Right lobe of liver (tissue), 4 donors: Measurements from ENCODE around the gene C3orf52.

ENCODE experiments used
- CTCF ChIP-seq, 4 donors: fragments of 200-600 bp in 3 of 4; fragments of 450-650 bp in 1 of 4; IDR thresholded peaks; one replicate each; pipeline versions ENCODE4 v1.5.1 to v1.8.0; 2016 to 2022; ENCODE audit warnings: antibody characterized with exemption in 4 of 4, mild to moderate bottlenecking in 2 of 4
- POLR2A ChIP-seq: fragments of 450-650 bp; IDR thresholded peaks from one replicate; pipeline ENCODE4 v1.6.1; 2017; ENCODE audit warnings: antibody characterized with exemption, mild to moderate bottlenecking
- donor health status: DM: no; HTN: no; CAD: no.
- donor health status: DM: no; HTN: no; CAD: no.
- donor health status: DM: no; HTN: yes; CAD: no.

- TF ChIP-seq POLR2A: no peak
- no peak for TF ChIP-seq CTCF (IDR thresholded peaks at IDR 0.05)
These were observed 41.6 kb downstream of the C3orf52 start for GRCh38 chr3:112127522-112128494.
